Measurements from ENCODE around the gene VEGFC.

The VEGFC gene

DNA sequence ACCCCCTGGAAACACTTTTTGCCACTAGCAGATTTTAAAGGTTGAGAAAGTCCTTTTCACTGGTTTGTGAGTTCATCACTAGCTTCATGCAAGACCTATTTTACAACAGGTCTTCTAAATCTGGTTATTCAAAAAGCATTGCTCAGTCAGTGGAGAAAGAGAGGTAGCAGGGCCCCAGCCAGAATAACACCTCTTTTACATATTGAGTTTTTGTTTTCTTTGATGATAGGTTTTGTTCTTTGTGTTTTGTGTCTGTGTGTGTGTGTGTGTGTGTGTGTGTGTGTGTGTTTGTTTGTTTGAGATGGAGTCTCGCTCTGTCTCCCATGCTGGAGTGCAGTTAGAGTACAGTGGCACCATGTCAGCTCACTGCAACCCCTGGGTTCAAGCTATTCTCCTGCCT lies 2.7 kb upstream of the VEGFC start:
- FAIRE-seq: no peak

DNA sequence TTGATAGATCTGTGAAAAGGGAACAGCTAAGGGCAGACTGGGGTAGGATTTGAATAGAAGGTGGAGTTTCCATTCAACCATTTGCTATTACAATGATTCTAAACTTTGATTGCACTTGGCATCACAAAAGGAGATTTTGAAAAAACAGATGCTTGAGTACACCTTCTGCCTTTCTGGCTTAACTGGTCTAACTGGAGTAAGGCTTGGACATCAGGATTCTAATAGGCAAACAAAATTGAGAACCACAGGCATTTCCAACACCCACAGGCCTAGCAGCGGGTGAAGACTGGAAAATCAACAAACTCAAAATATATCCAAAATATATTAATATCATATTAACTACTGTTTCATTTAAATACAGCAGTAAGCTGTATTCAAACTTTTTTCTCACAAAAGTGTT lies 1.9 kb upstream of the VEGFC start:
- no peak for FAIRE-seq

GRCh38 chr4:176794151-176794550 lies 1.4 kb upstream of the VEGFC start:
- no peak for FAIRE-seq

DNA sequence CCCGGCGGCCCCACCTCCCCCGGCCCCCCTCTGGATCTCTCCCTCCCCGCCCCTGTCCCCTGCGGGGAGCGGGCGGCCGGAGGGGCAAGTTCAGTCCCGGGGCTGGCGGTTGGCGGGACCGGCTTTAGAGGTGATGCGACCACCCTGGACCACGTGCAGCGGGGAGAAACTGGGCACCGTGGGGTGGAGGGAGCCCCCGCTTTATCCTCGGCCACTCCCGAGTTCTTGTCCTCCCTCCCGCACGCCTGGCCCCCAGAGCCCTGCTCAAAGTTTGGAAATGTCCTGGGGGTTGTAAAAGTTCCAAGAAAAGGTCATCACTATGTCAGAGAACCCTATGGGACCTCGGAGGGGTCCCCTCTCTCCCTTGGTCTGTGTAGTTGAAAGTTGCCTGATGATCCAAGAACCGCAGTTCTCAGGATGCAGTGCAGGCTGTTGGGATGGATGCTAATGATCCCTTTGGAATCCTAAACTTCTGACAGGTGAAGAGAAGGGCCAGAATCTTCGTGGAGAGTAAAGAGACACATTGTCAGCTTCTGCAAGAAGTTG lies 411 bp upstream of the VEGFC start:
- FAIRE-seq: no peak

DNA sequence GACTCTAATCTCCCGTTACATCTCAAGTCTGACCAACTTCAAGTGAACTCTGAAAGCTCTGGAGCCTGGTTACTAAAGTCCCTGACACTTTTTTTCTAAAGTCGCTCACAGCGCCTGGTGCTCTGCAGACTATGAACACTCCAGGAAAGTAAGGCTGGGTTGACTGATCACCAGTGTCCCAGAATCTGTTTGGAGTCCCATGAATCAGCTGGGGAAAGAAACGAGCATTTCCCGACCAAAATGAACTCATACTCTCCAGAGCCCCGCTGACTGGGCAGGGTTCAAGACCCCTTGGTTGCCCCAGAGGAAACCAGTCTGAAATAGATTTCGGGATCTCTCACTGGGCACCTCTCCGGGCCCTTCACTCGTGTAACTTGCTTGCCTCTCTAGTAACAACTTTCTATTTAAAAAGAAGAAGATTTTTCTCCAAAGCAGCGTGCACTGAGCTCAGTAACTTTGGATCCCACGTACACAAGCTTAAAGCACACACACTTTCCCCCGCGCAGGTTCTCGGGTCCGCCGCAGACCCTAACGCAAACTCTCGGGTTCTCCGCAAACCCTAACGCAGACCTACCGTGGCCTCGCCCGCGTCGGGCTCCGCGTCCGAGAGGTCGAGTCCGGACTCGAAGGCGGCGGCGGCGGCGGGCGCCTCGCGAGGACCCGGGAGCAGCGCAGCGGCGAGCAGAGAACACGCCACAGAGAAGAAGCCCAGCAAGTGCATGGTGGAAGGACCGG lies 964 bp downstream of the VEGFC start:
- FAIRE-seq: no peak

DNA sequence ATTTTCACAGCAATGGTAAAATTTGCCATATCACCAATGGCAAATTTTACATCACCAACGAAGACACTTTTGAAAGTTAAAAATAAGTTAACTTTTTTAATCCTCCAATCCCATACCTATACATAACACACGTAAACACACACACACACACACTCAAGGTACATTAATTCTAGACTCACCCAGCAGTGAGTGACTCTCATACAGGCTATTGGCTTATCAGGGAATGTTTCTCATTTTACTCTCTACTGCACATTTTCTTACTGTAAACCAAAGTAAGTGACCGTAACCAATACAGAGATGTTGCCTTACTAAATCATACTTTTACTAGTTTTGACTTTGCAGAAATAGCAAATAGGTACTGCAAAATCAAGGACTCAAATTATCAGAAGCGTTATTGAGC lies 2.3 kb downstream of the VEGFC start:
- FAIRE-seq: no peak

DNA sequence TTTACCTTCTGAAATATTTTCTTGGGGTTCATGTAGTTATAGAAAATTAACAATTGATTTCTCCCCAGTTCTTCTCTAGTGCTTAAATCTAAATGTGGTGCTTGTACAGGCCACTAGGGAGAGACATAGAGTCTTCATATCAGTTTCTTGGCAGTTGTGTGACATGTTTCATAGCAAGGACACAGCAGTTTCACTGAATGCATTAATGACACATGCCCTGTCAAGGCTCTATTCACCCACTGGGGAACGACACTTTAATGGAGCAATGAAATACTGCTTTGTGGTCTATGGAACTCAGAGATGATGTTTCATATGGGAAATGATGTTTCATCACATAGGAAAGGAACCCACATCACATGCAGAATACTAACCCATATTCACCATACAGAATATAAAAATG lies 2.8 kb downstream of the VEGFC start:
- peak; percentile 39 for FAIRE-seq

- no peak for FAIRE-seq
Observed at GRCh38 chr4:176788971-176789370, 3.8 kb downstream of the VEGFC start.

- no peak for FAIRE-seq
Observed at GRCh38 chr4:176788248-176788647, 4.5 kb downstream of the VEGFC start.

GRCh38 chr4:176784816-176785215 lies 7.9 kb downstream of the VEGFC start:
- FAIRE-seq: no peak

GRCh38 chr4:176782794-176783193 lies 9.9 kb downstream of the VEGFC start:
- no peak for FAIRE-seq

DNA sequence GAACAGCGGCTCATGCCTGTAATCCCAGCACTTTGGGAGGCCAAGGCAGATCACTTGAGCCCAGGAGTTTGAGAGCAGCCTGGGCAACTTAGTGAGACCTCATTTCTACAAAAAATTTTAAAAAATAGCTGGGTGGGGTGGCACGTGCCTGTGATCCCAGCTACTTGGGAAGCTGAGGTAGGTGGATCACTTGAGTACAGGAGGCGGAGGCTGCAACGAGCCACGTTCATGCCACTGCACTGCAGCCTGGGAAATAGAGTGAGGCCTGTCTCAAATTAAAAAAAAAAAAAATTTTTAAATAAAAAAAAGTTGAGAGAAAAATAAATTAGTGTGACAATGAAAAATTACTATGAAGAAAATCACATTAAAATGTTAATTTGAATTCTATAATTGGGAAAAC lies 10.5 kb downstream of the VEGFC start:
- peak; percentile 43 for FAIRE-seq

- FAIRE-seq: peak; percentile 29
Observed at GRCh38 chr4:176781739-176782100, 11.0 kb downstream of the VEGFC start.

- FAIRE-seq: peak; percentile 100
Observed at GRCh38 chr4:176780995-176781738, 11.6 kb downstream of the VEGFC start.

DNA sequence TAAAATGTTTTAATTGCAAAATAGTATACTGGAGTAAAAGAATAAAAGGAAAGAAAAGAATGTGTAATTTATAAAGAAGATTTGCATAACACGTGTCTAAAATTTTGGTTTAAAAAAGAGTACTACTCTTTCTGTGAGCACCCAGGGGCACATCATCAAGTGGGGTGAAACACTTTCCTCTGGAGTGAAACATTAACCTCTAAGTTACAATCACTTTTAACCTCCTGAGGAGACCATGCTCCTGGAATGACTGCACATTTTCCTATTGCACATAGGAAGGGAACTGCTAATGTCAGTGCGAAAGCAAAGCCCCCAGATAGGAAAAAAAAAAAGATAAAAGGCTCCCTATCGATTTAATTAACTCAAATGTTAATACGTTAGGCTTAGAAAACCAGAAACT lies 13.3 kb downstream of the VEGFC start:
- FAIRE-seq: no peak

DNA sequence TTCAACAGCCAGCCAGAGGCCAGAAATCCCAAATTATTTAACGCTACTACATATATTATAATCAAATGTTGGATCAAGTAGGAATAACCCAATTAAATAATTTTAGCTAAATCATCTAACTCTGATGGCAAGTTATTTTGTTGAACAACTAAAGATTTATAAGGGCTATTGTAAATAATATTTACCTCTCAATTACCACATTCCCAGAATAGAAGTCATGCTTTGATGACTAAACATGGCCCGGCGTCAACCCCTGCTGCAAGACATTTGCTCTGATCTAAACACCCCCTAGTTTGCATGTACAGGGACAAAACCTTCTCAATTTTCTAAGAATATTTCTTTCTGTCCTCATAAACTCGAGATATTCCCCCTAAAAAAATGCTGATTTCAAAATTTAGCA lies 14.2 kb downstream of the VEGFC start:
- no peak for FAIRE-seq

DNA sequence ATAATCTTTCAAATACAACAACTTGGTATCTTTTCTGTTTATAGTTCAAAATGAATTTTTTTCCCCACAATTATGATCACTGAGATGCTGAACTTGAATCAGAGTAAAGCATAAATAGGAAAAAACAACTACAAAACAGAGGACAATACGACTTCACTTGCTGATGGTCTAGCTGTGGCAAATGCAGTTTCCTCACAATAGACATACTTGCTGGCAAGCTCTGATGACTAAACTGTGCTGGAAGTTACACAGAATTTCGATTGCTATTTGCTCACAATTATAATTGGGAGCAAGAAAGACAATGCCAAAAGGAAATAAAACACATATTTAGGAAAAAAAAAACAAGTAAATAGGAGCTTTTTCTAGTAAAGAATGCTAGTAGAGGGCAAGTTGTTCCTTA lies 14.7 kb downstream of the VEGFC start:
- no peak for FAIRE-seq

DNA sequence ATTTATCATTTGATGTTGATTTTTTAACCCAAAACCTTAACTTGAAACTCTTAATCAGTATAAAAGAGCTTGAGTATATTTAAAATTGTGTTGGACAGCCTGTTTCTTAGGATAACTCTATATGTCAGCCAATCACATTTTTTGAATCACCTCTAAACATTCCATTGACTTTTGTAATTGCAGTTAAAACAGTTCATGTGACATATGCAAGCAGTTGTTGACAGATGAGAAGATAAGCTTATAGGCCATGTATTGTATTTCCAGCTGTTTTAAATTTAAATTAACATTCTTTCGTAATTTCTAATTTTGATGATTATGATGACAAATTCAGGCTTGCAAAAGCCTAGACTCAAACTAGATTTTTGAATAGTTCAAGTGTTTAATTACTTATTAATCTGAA lies 17.4 kb downstream of the VEGFC start:
- FAIRE-seq: peak; percentile 12

GRCh38 chr4:176774852-176775251 lies 17.9 kb downstream of the VEGFC start:
- no peak for FAIRE-seq

- FAIRE-seq: no peak
Observed at GRCh38 chr4:176769514-176769913, 23.2 kb downstream of the VEGFC start.

- no peak for FAIRE-seq
Observed at GRCh38 chr4:176767183-176767582, 25.5 kb downstream of the VEGFC start.

DNA sequence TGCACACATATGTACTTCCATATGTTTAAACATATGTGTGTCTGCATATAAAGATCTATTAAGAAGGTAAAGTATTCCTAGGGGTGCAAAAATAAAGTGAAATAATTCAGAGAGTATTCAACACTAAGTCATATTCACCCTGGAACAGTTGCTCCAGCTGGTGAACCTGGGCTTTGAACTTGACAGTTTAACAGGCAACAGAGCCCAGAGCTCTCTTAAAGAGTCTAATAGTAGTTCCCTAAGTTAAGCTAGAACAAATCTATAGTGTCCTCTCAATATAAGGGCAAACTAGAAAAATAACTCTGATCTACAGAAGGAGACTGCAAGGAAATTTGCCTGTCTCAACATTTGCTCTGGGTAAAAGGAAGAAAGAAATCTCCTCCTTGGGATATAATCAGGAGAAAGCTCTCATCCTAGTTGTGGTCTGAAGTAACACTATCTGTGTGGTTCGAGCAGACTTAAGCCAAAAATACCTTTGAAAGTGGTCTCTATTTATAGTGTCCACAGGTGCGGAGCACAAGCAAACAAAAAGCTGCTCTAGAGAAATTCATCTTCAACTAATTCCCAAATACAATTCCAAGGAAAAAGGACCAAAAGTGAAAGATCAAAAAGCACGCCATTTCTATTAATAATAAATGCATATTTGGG lies 29.9 kb downstream of the VEGFC start:
- FAIRE-seq: no peak

DNA sequence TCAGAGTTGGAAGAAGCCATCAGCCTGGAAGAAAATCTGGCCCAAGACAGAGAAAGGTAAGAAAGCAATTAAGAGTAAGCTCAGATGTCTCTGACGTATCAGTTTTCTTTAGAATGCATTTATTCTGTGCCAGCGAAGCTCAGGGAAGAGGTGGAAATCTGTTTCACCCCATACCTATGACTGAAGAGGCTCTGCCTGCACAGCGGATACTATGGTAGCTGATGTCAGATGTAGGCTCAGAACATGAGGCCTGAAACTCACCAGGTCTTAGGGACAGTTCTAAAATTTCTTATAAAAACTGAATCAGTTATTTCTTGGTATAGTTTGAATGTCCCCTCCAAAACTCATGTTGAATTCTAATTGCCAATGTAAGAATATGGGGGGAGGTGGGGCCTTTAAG lies 30.9 kb downstream of the VEGFC start:
- FAIRE-seq: no peak

DNA sequence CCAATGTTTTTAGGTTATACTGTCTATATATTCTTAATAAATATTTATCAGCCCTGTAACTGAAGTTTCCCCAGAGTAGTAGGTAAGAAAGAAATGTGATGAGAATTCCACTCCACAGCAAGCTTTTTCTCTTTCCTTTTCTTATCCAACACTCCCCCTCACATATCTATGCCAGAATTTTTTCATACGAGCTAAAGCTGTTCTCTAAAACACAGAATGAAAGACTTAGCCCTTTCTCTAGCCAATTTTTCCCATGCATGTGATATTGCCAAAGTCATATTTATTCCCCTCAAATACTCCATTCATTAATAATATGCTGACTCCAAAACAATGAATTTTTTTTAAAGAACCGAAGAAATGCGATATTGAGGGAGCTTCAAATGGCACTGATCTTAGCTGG lies 32.3 kb downstream of the VEGFC start:
- FAIRE-seq: no peak

Measured in endometrium (tissue), 2 donors.